Mesenchymal stem cell (in vitro differentiated cells and primary cell): Measurements from ENCODE around the gene SPDYE1.
"Not testable (repeated sequence)": the region's sequence is repeated elsewhere in the genome, so short reads cannot be mapped to it uniquely, and the experiment has no call there.

Source experiments
- DNase-seq: peaks from one replicate; pipeline ENCODE4 v3.0.0-alpha.2; 2013
- H2AFZ ChIP-seq: one replicate; pipeline ENCODE4 v1.6.1; 2013; ENCODE audit warnings: low read depth, mild to moderate bottlenecking, control low read depth, inconsistent platforms, low read length, moderate library complexity
- H2AK5ac ChIP-seq: 2 replicates; pipeline ENCODE4 v1.6.1; 2013; ENCODE audit warnings: low read length, moderate library complexity, mild to moderate bottlenecking, inconsistent platforms; ENCODE audit not compliant: severe bottlenecking
- H2BK120ac ChIP-seq: one replicate; pipeline ENCODE4 v1.6.1; 2013; ENCODE audit warnings: low read depth, mild to moderate bottlenecking, inconsistent platforms, low read length, moderate library complexity
- H2BK12ac ChIP-seq, 2 experiments: one replicate each; pipeline ENCODE4 v1.6.1; 2013; ENCODE audit warnings: inconsistent platforms in 2 of 2, low read length in 2 of 2, mild to moderate bottlenecking in 2 of 2, moderate library complexity in 2 of 2, control low read depth in 1 of 2
- H2BK15ac ChIP-seq: one replicate; pipeline ENCODE4 v1.6.1; 2013; ENCODE audit warnings: mild to moderate bottlenecking, low read depth, inconsistent platforms; ENCODE audit not compliant: poor library complexity, severe bottlenecking
- H2BK5ac ChIP-seq: 2 replicates; pipeline ENCODE4 v1.6.1; 2013; ENCODE audit warnings: low read depth, mild to moderate bottlenecking, low read length, control low read depth, inconsistent platforms; ENCODE audit not compliant: poor library complexity, severe bottlenecking
- H3K14ac ChIP-seq, 2 experiments: one replicate each; pipeline ENCODE4 v1.6.1; 2013; ENCODE audit warnings: inconsistent platforms in 2 of 2, low read length in 2 of 2, control low read depth in 1 of 2, mild to moderate bottlenecking in 1 of 2, moderate library complexity in 1 of 2
- H3K18ac ChIP-seq, 2 experiments: one replicate each; pipeline ENCODE4 v1.6.1; 2013; ENCODE audit warnings: inconsistent platforms in 2 of 2, low read length in 2 of 2, control low read depth in 1 of 2, low read depth in 1 of 2, mild to moderate bottlenecking in 1 of 2
- H3K23ac ChIP-seq, 2 experiments: one replicate each; pipeline ENCODE4 v1.6.1; 2013; ENCODE audit warnings: inconsistent platforms in 2 of 2, low read length in 2 of 2, mild to moderate bottlenecking in 2 of 2, moderate library complexity in 2 of 2, control low read depth in 1 of 2
- H3K27ac ChIP-seq: 2 replicates; pipeline ENCODE4 v1.5.1; 2013; ENCODE audit warnings: mild to moderate bottlenecking, moderate library complexity, low read length, control low read depth, inconsistent platforms; ENCODE audit not compliant: poor library complexity, severe bottlenecking
- H3K27me3 ChIP-seq, 2 experiments: 2 replicates each; pipeline versions ENCODE4 v1.6.1 to v1.7.0; 2013; ENCODE audit warnings: low read length in 2 of 2, mild to moderate bottlenecking in 2 of 2, moderate library complexity in 2 of 2, control low read depth in 1 of 2, inconsistent platforms in 1 of 2; ENCODE audit not compliant: control insufficient read depth in 1 of 2, insufficient read depth in 1 of 2
- H3K36me3 ChIP-seq, 2 experiments: 2 replicates each; pipeline versions ENCODE4 v1.6.1 to v1.7.0; 2013; ENCODE audit warnings: low read length in 2 of 2, control low read depth in 1 of 2, inconsistent platforms in 1 of 2, low read depth in 1 of 2, mild to moderate bottlenecking in 1 of 2; ENCODE audit not compliant: insufficient read depth in 2 of 2, control insufficient read depth in 1 of 2
- H3K4ac ChIP-seq, 2 experiments: one replicate each; pipeline ENCODE4 v1.6.1; 2013; ENCODE audit warnings: inconsistent platforms in 2 of 2, low read length in 2 of 2, mild to moderate bottlenecking in 2 of 2, moderate library complexity in 2 of 2, control low read depth in 1 of 2, low read depth in 1 of 2
- H3K4me1 ChIP-seq: 2 replicates; pipeline ENCODE4 v1.6.1; 2013; ENCODE audit warnings: low read depth, low read length, control low read depth; ENCODE audit not compliant: control insufficient read depth, insufficient read depth
- H3K4me2 ChIP-seq: 2 replicates; pipeline ENCODE4 v1.6.1; 2013; ENCODE audit warnings: low read length, mild to moderate bottlenecking, inconsistent platforms; ENCODE audit not compliant: poor library complexity, severe bottlenecking
- H3K4me3 ChIP-seq, 2 experiments: 2 replicates each; pipeline versions ENCODE4 v1.5.1 to v1.7.0; 2013; ENCODE audit warnings: low read length in 2 of 2, mild to moderate bottlenecking in 2 of 2, control low read depth in 1 of 2, low read depth in 1 of 2; ENCODE audit not compliant: insufficient read depth in 1 of 2
- H3K79me1 ChIP-seq: replicated peaks from 2 replicates; pipeline ENCODE4 v1.6.1; 2013; ENCODE audit warnings: mild to moderate bottlenecking, control low read depth, low read length, inconsistent platforms; ENCODE audit not compliant: poor library complexity, severe bottlenecking
- H3K9ac ChIP-seq: 2 replicates; pipeline ENCODE4 v1.7.0; 2013; ENCODE audit warnings: mild to moderate bottlenecking, low read length, moderate library complexity
- H3K9me3 ChIP-seq: 2 replicates; pipeline ENCODE4 v1.7.0; 2013; ENCODE audit warnings: mild to moderate bottlenecking, low read length; ENCODE audit not compliant: control insufficient read depth
- H4K8ac ChIP-seq: one replicate; pipeline ENCODE4 v1.6.1; 2013; ENCODE audit warnings: inconsistent platforms, mild to moderate bottlenecking, low read length, moderate library complexity
- H4K91ac ChIP-seq: one replicate; pipeline ENCODE4 v1.6.1; 2013; ENCODE audit warnings: mild to moderate bottlenecking, low read length, inconsistent platforms
- WGBS: methylation state at CpG from one replicate; pipeline ENCODE4 v1.1.7; 2013; ENCODE audit warnings: mixed read lengths; 5-methylcytosine and 5-hydroxymethylcytosine counted together

Gene SPDYE1

DNA sequence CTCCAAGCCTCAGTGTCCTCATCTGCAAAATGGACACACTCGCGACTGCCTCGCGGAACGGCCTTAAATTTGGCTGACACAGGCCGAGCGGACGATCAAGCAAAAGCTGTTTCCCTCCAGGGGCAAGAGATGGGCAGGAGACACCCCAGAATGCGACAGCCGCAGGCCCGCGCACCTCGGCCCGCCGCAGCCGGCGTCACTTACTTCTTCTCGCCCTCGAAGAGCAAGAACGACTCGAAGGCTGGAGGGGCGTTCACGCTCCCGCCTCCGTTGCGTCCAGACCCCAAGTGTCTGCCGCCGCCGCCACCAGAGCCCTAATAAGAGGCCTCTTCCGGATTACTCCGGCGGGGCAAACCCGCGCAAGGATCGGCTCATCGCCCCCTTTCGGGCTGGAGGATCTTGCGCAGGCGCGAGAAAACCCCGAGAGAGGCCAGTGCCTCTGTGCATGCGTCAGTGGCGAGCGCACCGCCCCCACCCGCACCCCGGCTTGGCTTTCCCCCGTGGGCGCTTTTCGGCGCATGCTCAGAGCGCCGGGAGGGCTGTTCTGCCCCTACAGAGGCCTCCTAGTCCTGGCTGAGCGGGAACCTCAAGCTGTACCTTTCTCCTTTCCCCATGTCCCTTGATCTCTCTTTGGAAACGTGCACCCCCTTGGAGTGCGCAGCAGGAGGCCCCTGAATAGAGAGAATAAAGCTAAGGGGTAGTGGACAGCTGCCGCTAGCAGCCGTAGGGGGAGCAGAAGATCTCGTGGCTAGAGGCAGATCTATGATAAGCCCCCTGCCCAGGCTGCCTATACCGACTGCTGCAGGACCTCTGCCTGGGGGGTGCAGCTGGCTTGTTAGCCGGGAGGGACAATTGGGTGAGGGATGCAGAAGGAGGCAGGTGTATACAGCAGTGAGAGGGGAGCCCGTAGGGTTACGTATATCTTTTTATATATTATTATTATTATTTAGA is 21.4 kb downstream of the SPDYE1 start:
- not testable (repeated sequence) for H2BK12ac ChIP-seq, H3K4me1 ChIP-seq, H3K79me1 ChIP-seq, H3K36me3 ChIP-seq, H3K27ac ChIP-seq, H3K23ac ChIP-seq, H4K91ac ChIP-seq, H2AK5ac ChIP-seq, H3K9me3 ChIP-seq, H2BK5ac ChIP-seq, H2BK120ac ChIP-seq, H2BK15ac ChIP-seq, H3K27me3 ChIP-seq
- WGBS = under 1% methylated on average over 44 of the region's 63 CpGs
- peak; percentile 97 for DNase-seq
- H3K4me2 ChIP-seq = peak overlapping the region; percentile 58
- peak overlapping the region in 1 of 2 experiments; percentile 32 for H3K14ac ChIP-seq
- peak overlapping the region; percentile 81 to 87 for H3K4me3 ChIP-seq
- peak overlapping the region in 1 of 2 experiments; percentile 28 for H3K4ac ChIP-seq
- H4K8ac ChIP-seq = peak overlapping the region; percentile 77
- peak overlapping the region; percentile 81 for H2AFZ ChIP-seq
- H3K18ac ChIP-seq = peak overlapping the region; percentile 43 to 90
- peak overlapping the region; percentile 91 for H3K9ac ChIP-seq

GRCh38 chr7:44019825-44020224 is 22.1 kb downstream of the SPDYE1 start:
- not testable (repeated sequence) for H3K23ac ChIP-seq
- WGBS = no CpG with 5 or more reads among the region's 6 CpGs

GRCh38 chr7:44022069-44022468 is 24.4 kb downstream of the SPDYE1 start:
- H3K9me3 ChIP-seq, H2BK120ac ChIP-seq, H3K4me1 ChIP-seq, H3K14ac ChIP-seq, H3K27ac ChIP-seq, H3K36me3 ChIP-seq, H2AFZ ChIP-seq, H3K4me3 ChIP-seq, H3K9ac ChIP-seq, H2BK5ac ChIP-seq, H3K4me2 ChIP-seq, H3K23ac ChIP-seq, H4K91ac ChIP-seq, H3K18ac ChIP-seq, H2BK12ac ChIP-seq, H3K27me3 ChIP-seq, H3K4ac ChIP-seq, H4K8ac ChIP-seq, H2AK5ac ChIP-seq, DNase-seq, H2BK15ac ChIP-seq, H3K79me1 ChIP-seq: not testable (repeated sequence)
- 90% methylated on average over 6 of the region's 7 CpGs for WGBS

More at GRCh38 chr7:44019825-44020224, 22.1 kb downstream of the SPDYE1 start:
- not testable (repeated sequence) for H2AFZ ChIP-seq, H3K27me3 ChIP-seq, H3K4me2 ChIP-seq, H4K8ac ChIP-seq, H2BK120ac ChIP-seq, H3K9me3 ChIP-seq, H3K4ac ChIP-seq, H2BK12ac ChIP-seq, DNase-seq, H4K91ac ChIP-seq, H2BK15ac ChIP-seq, H3K18ac ChIP-seq, H3K79me1 ChIP-seq, H2AK5ac ChIP-seq, H3K14ac ChIP-seq, H3K36me3 ChIP-seq, H3K4me3 ChIP-seq, H2BK5ac ChIP-seq, H3K9ac ChIP-seq, H3K4me1 ChIP-seq, H3K27ac ChIP-seq

DNA sequence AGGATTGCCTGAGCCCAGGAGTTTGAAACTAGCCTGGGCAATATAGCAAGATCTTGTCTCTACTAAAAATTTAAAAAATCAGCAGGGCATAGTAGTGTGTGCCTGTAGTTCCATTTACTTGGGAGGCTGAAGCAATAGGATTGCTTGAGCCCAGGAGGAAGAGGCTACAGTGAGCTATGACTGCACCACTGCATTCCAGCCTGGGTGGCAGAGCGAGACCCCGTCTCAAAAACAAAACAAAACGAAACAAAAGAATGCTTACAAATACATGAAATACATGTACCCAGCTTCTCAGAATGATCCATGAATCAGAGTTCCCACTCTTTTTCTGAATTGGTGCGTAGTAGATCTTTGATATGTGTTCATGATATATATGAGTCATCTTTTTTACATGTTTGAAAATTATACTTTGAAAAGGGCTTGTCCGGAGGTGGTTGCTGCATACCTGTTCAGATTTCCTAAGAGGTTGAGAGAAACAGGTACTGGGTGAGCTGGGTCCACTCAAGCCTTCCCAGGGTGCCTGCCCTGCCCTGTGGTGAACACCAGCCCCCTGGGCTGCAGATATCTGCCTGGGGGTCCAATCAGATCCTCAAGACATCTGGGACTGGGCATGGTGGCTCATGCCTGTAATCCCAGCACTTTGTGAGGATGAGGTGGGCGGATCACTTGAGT is 25.2 kb downstream of the SPDYE1 start:
- H2BK120ac ChIP-seq, H3K9me3 ChIP-seq, H3K27me3 ChIP-seq, H3K79me1 ChIP-seq, H4K91ac ChIP-seq, H2AK5ac ChIP-seq, H3K36me3 ChIP-seq, H3K9ac ChIP-seq, H3K27ac ChIP-seq, H2BK5ac ChIP-seq, H3K4me3 ChIP-seq, H3K23ac ChIP-seq, H3K14ac ChIP-seq, H2AFZ ChIP-seq, H3K4me1 ChIP-seq, H3K4ac ChIP-seq, H2BK12ac ChIP-seq, H4K8ac ChIP-seq, H2BK15ac ChIP-seq, DNase-seq, H3K18ac ChIP-seq, H3K4me2 ChIP-seq: not testable (repeated sequence)
- 82% methylated on average over 3 of the region's 6 CpGs for WGBS
